Aortic smooth muscle cell (primary cell): ENCODE data around the gene SART1. TPM values are rescaled to one million over a fixed set of nuclear protein-coding genes. Genes with fewer than 3 reads are reported as not detected.

Source experiments
- total RNA-seq: library from RNA; depleted of rRNA; stranded (reverse); fragments of >200 nt; gene quantifications from 2 replicates; pipeline ENCODE4 v1.2.3, GENCODE V29; 2014

Gene SART1, protein sequence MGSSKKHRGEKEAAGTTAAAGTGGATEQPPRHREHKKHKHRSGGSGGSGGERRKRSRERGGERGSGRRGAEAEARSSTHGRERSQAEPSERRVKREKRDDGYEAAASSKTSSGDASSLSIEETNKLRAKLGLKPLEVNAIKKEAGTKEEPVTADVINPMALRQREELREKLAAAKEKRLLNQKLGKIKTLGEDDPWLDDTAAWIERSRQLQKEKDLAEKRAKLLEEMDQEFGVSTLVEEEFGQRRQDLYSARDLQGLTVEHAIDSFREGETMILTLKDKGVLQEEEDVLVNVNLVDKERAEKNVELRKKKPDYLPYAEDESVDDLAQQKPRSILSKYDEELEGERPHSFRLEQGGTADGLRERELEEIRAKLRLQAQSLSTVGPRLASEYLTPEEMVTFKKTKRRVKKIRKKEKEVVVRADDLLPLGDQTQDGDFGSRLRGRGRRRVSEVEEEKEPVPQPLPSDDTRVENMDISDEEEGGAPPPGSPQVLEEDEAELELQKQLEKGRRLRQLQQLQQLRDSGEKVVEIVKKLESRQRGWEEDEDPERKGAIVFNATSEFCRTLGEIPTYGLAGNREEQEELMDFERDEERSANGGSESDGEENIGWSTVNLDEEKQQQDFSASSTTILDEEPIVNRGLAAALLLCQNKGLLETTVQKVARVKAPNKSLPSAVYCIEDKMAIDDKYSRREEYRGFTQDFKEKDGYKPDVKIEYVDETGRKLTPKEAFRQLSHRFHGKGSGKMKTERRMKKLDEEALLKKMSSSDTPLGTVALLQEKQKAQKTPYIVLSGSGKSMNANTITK
- 52.0 and 80.1 TPM in 2 replicates for total RNA-seq

DNA sequence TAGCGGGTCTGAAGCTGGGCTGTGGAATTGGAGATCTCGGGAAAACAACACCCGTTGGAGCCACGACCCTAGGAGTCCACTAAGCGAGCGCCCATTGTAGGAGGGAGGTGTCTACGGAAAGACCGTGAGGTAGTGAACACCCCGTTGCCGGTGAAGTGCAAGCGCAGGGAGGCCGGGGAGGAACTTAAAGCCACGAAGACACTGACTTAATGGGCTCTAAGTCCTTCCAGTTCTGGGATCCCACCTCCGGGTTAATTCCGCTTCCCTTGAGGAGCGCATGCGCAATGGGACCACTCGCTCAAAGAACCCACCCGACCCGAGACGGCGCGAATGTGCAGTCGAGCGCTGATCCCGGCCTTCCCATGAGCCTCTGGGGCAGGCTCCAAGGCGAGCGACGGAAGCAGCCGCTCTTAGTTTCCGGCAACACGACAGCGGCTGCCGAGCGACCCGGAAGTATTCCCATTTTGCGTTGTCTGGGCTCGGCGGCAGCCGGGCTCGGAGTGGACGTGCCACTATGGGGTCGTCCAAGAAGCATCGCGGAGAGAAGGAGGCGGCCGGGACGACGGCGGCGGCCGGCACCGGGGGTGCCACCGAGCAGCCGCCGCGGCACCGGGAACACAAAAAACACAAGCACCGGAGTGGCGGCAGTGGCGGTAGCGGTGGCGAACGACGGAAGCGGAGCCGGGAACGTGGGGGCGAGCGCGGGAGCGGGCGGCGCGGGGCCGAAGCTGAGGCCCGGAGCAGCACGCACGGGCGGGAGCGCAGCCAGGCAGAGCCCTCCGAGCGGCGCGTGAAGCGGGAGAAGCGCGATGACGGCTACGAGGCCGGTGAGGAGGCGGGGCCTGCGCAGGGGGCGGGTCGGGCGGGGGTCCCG, at the start of gene SART1:
Gene SART1 (plus strand): TSS at position 468 of the 874 bp plus-strand sequence. CDS start 47 bp downstream, at position 515.

DNA sequence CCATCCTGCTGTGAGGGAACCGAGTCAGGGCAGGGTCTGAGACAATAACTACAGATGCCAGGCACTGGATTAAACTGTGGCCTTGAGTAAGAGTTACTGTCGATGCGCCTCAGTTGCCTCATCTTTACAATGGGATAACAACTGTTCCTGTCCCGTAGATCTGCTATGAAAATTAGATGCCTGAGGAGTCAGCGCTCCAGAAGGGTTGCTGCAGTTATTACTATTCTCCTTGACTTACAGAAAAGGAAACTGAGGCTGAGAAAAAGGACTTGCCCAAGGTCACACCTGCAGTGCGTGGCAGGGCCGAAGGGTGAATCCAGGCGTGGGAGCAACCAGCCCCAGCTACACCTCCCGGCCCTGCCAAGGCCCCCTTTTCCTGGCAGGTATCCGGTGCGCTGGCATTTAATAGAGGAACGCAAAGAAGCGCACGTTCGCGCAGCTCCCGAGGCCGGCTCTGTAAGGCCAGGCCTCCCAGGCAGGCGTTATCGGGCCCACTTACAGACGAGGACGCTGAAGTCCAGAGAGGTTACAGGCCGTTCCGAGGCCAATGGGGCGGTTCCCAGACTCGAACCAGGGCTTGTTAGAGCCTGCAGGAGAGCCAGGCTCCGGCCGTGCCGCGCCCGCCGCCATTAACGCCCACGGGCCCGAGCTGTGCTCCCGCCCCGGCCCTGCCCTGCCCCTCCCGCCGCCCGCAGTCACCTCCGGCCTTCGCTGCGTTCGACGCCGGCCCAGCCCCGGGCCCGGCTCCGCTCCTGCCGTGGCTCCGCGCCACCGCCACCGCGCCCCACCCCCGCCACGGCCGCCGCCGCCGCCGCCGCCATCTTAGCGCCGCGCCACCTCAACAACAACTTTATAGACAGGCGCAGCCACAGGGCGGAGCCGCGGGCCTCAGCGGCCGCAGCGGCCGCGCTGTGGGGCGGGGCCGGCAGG, 43.1 kb upstream of the SART1 start, which contains the start of gene C11orf68:
Gene C11orf68 (minus strand): TSS at position 852 of the 930 bp plus-strand sequence. CDS start 31 bp downstream, at position 821.

DNA sequence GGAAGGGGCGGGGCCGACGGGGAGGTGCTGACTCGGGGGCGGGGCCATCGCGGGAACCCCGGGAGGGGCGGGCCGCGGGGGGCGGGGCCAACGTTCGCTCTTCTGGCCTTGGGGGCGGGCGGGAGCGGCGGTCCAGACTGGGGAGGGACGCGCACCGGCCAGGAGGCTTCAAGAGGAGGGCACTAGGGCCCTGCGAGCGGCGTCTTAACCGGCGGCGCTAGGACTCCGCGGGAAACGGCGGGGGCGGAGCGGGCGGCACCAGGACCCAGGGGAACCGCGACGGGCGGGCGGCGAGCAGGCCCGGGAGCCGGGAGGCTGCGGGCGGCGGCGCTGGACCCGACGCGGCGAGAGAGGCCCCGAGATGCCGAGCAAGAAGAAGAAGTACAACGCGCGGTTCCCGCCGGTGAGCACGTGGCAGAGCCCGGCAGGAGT, 42.4 kb upstream of the SART1 start, which contains the start of gene DRAP1:
Gene DRAP1 (plus strand): TSS at position 286 of the 432 bp plus-strand sequence. CDS start 76 bp downstream, at position 362.

DNA sequence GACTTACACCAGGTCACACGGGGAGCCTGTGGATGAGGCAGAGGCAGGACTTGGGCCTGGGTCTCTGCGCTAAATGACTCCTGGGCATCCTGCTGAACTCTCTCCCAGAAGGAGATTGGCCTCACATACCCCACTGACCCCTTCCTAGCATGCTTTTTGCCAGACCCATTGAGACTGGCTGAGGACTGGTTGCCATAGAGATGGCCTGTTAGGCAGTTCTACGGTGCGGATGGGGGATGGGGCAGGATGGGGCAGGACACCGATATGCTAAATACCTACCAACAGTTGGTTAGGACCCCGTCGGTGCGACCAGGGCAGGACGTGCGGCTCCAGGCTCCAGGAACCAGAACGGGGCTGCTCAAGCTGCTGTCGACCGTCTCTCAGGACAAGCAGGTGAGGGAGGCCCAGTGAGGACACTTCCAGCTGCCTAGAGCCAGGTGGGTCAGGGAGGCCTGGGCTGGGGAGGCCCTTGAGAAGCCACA, 16.1 kb upstream of the SART1 start, which contains the start of gene TSGA10IP:
Gene TSGA10IP (plus strand): TSS at position 51 of the 482 bp plus-strand sequence. CDS start 196 bp downstream, at position 247.

DNA sequence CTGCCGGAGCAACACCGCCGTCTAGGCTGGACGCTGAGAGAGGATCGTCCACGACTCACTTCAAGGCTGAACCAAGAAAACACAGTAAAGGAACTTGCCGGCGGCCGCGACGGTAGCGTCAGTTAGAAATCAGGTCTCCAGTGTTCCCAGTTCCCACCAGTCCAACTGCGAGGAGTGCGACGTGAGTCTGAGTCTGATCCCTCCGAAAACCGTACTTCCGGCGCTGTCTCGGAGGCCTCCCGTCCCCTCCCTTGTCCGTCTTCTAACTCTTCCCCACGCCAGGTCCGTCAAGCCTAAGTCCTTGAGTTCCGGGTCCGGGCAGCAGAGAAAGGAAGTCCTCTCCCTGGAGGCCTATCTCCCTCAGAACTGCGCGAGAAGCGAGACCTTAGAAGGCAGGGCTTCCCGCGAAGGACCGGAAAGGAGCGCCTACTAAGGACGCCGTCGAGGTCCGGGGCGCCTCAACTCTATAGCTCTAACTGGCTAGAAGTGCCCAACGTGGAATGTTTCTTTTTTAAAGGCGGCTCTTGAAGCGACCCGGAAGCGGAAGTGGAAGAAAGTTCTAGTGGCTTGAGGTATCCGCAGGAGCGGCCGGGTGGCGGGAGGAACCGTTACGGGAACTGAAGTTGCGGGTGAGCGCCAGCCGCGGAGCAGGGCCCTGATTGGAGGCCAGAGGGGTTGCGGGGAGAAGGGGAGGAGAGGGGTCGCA, 40.6 kb downstream of the SART1 start, which contains the start of the genes BANF1 and EIF1AD:
Gene BANF1 (plus strand): TSS at position 562 of the 706 bp plus-strand sequence. CDS start 748 bp downstream, outside the sequence.
Gene EIF1AD (minus strand): TSS at position 216 of the 706 bp plus-strand sequence. CDS start 1,768 bp downstream, outside the sequence.

DNA sequence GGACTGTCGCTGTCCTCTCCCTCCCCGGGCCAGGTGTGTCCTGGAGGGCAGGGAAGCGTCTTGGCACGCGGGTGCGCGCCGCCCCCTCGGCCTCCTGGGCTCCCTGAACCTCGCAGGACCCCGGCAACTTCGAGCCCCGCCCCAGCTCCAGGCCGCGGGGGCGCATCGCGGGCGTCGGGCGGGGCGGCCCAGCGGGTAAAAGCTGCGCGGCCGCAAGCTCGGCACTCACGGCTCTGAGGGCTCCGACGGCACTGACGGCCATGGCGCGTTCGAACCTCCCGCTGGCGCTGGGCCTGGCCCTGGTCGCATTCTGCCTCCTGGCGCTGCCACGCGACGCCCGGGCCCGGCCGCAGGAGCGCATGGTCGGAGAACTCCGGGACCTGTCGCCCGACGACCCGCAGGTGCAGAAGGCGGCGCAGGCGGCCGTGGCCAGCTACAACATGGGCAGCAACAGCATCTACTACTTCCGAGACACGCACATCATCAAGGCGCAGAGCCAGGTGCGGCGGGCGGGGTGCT, 50.3 kb downstream of the SART1 start, which contains the start of gene CST6:
Gene CST6 (plus strand): TSS at position 224 of the 519 bp plus-strand sequence. CDS start 37 bp downstream, at position 261.

DNA sequence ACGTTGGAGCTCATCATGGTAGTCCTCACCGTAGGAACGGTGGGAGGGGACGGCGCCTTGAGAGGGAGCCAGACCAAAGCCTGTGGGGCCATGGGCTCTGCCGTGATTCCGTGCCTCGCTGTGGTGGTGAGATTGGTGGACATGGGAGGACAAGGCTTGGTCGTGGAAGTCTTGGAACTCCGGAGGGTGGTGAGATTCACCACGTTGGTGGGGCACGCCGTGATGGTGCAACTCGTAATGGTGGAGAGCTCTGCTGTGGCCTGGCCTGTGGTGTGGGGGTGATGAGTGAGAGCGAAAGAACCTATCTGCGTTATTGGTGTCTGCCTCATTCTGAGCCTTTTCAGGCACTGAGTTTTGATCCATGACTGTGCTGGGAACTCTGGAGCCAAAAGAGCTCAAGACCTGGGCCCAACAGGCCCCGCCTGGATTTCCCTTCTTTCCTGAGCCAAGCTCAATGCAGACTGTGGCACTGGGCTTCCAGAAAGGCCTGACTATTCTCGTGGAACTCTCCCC, 64.5 kb downstream of the SART1 start, which contains the start of gene CATSPER1:
Gene CATSPER1 (minus strand): TSS at position 463 of the 513 bp plus-strand sequence. CDS start 100 bp downstream, at position 363.

Other genes with a start within 250 kb of the SART1 start
- gene KAT5, start 249.5 kb upstream of the SART1 start, total RNA-seq = 50.4 and 53.0 TPM in 2 replicates
- 42.2 and 42.3 TPM in 2 replicates for gene RNASEH2C, start 240.9 kb upstream of the SART1 start, total RNA-seq
- 4.9 and 5.5 TPM in 2 replicates for gene AP5B1, start 180.8 kb upstream of the SART1 start, total RNA-seq
- not detected in 2 replicates for gene OVOL1, start 174.7 kb upstream of the SART1 start, total RNA-seq
- 0.37 and 0.40 TPM in 2 replicates for gene SNX32, start 127.8 kb upstream of the SART1 start, total RNA-seq
- 1,495 and 1,569 TPM in 2 replicates for gene CFL1, start 103.6 kb upstream of the SART1 start, total RNA-seq
- gene MUS81, start 101.3 kb upstream of the SART1 start, total RNA-seq = 38.2 and 48.4 TPM in 2 replicates
- 78.6 and 82.4 TPM in 2 replicates for gene EFEMP2, start 88.9 kb upstream of the SART1 start, total RNA-seq
- 0.12 TPM in 1 of 2 replicates, not detected in the other for gene CTSW, start 81.9 kb upstream of the SART1 start, total RNA-seq
- gene FIBP, start 73.3 kb upstream of the SART1 start, total RNA-seq = 221 and 262 TPM in 2 replicates
- gene CCDC85B, start 71.1 kb upstream of the SART1 start, total RNA-seq = 80.3 and 83.5 TPM in 2 replicates
- gene FOSL1, start 61.3 kb upstream of the SART1 start, total RNA-seq = 24.0 and 32.9 TPM in 2 replicates
- gene C11orf68, start 42.7 kb upstream of the SART1 start, total RNA-seq = 25.0 and 26.1 TPM in 2 replicates
- gene DRAP1, start 42.3 kb upstream of the SART1 start, total RNA-seq = 574 and 841 TPM in 2 replicates
- gene TSGA10IP, start 16.3 kb upstream of the SART1 start, total RNA-seq = 0.13 TPM in 1 of 2 replicates, not detected in the other
- 32.6 and 36.8 TPM in 2 replicates for gene EIF1AD, start 40.4 kb downstream of the SART1 start, total RNA-seq
- gene BANF1, start 40.8 kb downstream of the SART1 start, total RNA-seq = 16.5 and 25.9 TPM in 2 replicates
- 3.3 and 7.6 TPM in 2 replicates for gene CST6, start 50.3 kb downstream of the SART1 start, total RNA-seq
- gene CATSPER1, start 64.7 kb downstream of the SART1 start, total RNA-seq = 0.13 and 0.19 TPM in 2 replicates
- gene GAL3ST3, start 87.4 kb downstream of the SART1 start, total RNA-seq = not detected in 2 replicates
- gene SF3B2, start 90.6 kb downstream of the SART1 start, total RNA-seq = 127 and 134 TPM in 2 replicates
- 23.9 and 47.6 TPM in 2 replicates for gene PACS1, start 108.5 kb downstream of the SART1 start, total RNA-seq